GM23338 (cell line): ENCODE results near the gene EIF4G3. TPM values are rescaled to one million over a fixed set of nuclear protein-coding genes. Genes with fewer than 3 reads are reported as not detected.

Source experiments
- ATAC-seq: fragments of 200-7000 bp; cut with Tn5 transposase; 3 replicates; pipeline ENCODE4 v1.9.1; 2020
- DNase-seq: peaks from one replicate; pipeline ENCODE4 v3.0.0-alpha.2; 2015; ENCODE audit warnings: low spot score
- H2AFZ ChIP-seq: fragments of 200-600 bp; sonication (generic); 2 replicates; pipeline ENCODE4 v1.8.0; 2016; ENCODE audit warnings: antibody characterized with exemption, mild to moderate bottlenecking, moderate library complexity
- H3F3A ChIP-seq: fragments of 200-600 bp; sonication (generic); replicated peaks from 2 replicates; pipeline ENCODE4 v1.8.0; 2017; ENCODE audit warnings: antibody characterized with exemption, mixed run types, low read depth
- H3K27ac ChIP-seq: fragments of 200-600 bp; sonication (generic); 2 replicates; pipeline ENCODE4 v1.6.1; 2016; ENCODE audit warnings: low read depth
- H3K27me3 ChIP-seq: fragments of 200-600 bp; sonication (generic); 2 replicates; pipeline ENCODE4 v1.8.0; 2016; ENCODE audit warnings: mild to moderate bottlenecking, mixed run types, moderate library complexity; ENCODE audit not compliant: insufficient read depth
- H3K36me3 ChIP-seq: fragments of 200-600 bp; sonication (generic); 2 replicates; pipeline ENCODE4 v1.8.0; 2016; ENCODE audit warnings: mild to moderate bottlenecking; ENCODE audit not compliant: insufficient read depth
- H3K4me1 ChIP-seq: fragments of 200-600 bp; sonication (generic); 2 replicates; pipeline ENCODE4 v1.8.0; 2016; ENCODE audit warnings: mild to moderate bottlenecking, moderate library complexity; ENCODE audit not compliant: insufficient read depth
- H3K4me2 ChIP-seq: fragments of 200-600 bp; sonication (generic); 2 replicates; pipeline ENCODE4 v1.7.1; 2017; ENCODE audit warnings: mixed run types
- H3K4me3 ChIP-seq: fragments of 200-600 bp; sonication (generic); 2 replicates; pipeline ENCODE4 v1.6.1; 2016; ENCODE audit warnings: mixed run types
- H3K79me2 ChIP-seq: fragments of 200-600 bp; sonication (generic); replicated peaks from 2 replicates; pipeline ENCODE4 v1.8.0; 2017; ENCODE audit warnings: mild to moderate bottlenecking; ENCODE audit not compliant: insufficient read depth
- H3K9me2 ChIP-seq: fragments of 200-600 bp; sonication (generic); 2 replicates; pipeline ENCODE4 v1.8.0; 2017; ENCODE audit not compliant: insufficient read depth
- H4K20me1 ChIP-seq: fragments of 200-600 bp; sonication (generic); replicated peaks from 2 replicates; pipeline ENCODE4 v1.8.0; 2017; ENCODE audit warnings: mild to moderate bottlenecking; ENCODE audit not compliant: insufficient read depth
- H3K27ac Mint-ChIP-seq: 2 replicates; pipeline ENCODE4 v1.8.0; 2020; ENCODE audit warnings: inconsistent platforms, mild to moderate bottlenecking, moderate library complexity, mixed read lengths
- H3K27me3 Mint-ChIP-seq: 3 replicates; pipeline ENCODE4 v1.8.0; 2022; ENCODE audit warnings: low read depth, mild to moderate bottlenecking, moderate library complexity, mixed read lengths, inconsistent platforms; ENCODE audit not compliant: insufficient read depth, poor library complexity
- H3K36me3 Mint-ChIP-seq: 3 replicates; pipeline ENCODE4 v1.8.0; 2021; ENCODE audit warnings: low read depth, mild to moderate bottlenecking, inconsistent platforms, moderate library complexity, mixed read lengths
- H3K4me1 Mint-ChIP-seq: 3 replicates; pipeline ENCODE4 v1.8.0; 2020; ENCODE audit warnings: mild to moderate bottlenecking, inconsistent platforms, mixed read lengths
- H3K4me3 Mint-ChIP-seq: 3 replicates; pipeline ENCODE4 v1.8.0; 2021; ENCODE audit warnings: moderate library complexity, mild to moderate bottlenecking, inconsistent platforms, mixed read lengths
- H3K9me3 Mint-ChIP-seq: 3 replicates; pipeline ENCODE4 v1.8.0; 2020; ENCODE audit warnings: moderate library complexity, mild to moderate bottlenecking, inconsistent platforms, mixed read lengths
- CREB1 ChIP-seq: fragments of 250-450 bp; sonication (Bioruptor Pico); IDR thresholded peaks from 2 replicates; pipeline ENCODE4 v1.5.0; 2020; ENCODE audit warnings: low read depth, mild to moderate bottlenecking, moderate library complexity
- ETS1 ChIP-seq: IDR thresholded peaks from 2 replicates; pipeline ENCODE4 v1.6.1; 2016; ENCODE audit warnings: antibody characterized with exemption
- EZH2 ChIP-seq: fragments of 200-600 bp; sonication (generic); IDR thresholded peaks from one replicate; pipeline ENCODE4 v1.8.0; 2017; ENCODE audit warnings: antibody characterized with exemption, mild to moderate bottlenecking, low read depth; ENCODE audit not compliant: unreplicated experiment
- JUNB ChIP-seq: IDR thresholded peaks from one replicate; pipeline ENCODE4 v1.6.1; 2016; ENCODE audit warnings: antibody characterized with exemption; ENCODE audit not compliant: unreplicated experiment
- POLR2AphosphoS5 ChIP-seq: IDR thresholded peaks from 2 replicates; pipeline ENCODE4 v1.6.1; 2016; ENCODE audit warnings: antibody characterized with exemption, low read depth
- REST ChIP-seq: IDR thresholded peaks from one replicate; pipeline ENCODE4 v1.6.1; 2018; ENCODE audit warnings: antibody characterized with exemption; ENCODE audit not compliant: unreplicated experiment
- STAT1 ChIP-seq: IDR thresholded peaks from one replicate; pipeline ENCODE4 v1.6.1; 2016; ENCODE audit warnings: antibody characterized with exemption; ENCODE audit not compliant: unreplicated experiment
- ZNF114 ChIP-seq: fragments of 250-450 bp; sonication (Bioruptor Pico); IDR thresholded peaks from 2 replicates; pipeline ENCODE4 v1.5.0; 2020; ENCODE audit warnings: mild to moderate bottlenecking, moderate library complexity
- ZNF331 ChIP-seq: fragments of 250-450 bp; sonication (Bioruptor Pico); IDR thresholded peaks from 2 replicates; pipeline ENCODE4 v1.5.0; 2020; ENCODE audit warnings: low read depth, mild to moderate bottlenecking, moderate library complexity
- polyA plus RNA-seq: library from polyadenylated mRNA; unstranded; fragments of >200 nt; fragmentation: Nextera tagmentation; extraction: Ambion mirVana; gene quantifications from 2 replicates; pipeline ENCODE4 v1.2.1, GENCODE V29; 2016
- total RNA-seq: library from RNA; depleted of rRNA; stranded (reverse); fragments of >200 nt; shearing (Covaris generic); gene quantifications from 2 replicates; pipeline ENCODE4 v1.2.3, GENCODE V29; 2014

Gene EIF4G3
- total and polyA plus RNA-seq, 2 experiments from 2014 or later, result 37.9 to 68.1 TPM

- no peak overlapping the region for H3K4me3 Mint-ChIP-seq
- DNase-seq (no peak), ATAC-seq (no peak)
- H2AFZ ChIP-seq, result no peak overlapping the region
- H3K4me1 Mint-ChIP-seq, result peaks cover 2% of the 10 kb centered on the region
- TF ChIP-seq EZH2 (no peak), JUNB (no peak), ZNF331 (CRISPR knock-in tag) (no peak), REST (no peak)
- H3K36me3 Mint-ChIP-seq, result peaks cover 32% of the 10 kb centered on the region
- peaks cover 8% of the 10 kb centered on the region; the same call in 2 of the 3 replicates for H3K9me3 Mint-ChIP-seq
- H3K4me2 ChIP-seq, result no peak overlapping the region
- H3K9me2 ChIP-seq, result no peaks in the 10 kb centered on the region
- no peaks in the 10 kb centered on the region for H3F3A ChIP-seq
- H3K79me2 ChIP-seq, result peaks cover 81% of the 10 kb centered on the region
- H3K27me3 Mint-ChIP-seq, result peaks cover 1% of the 10 kb centered on the region
- H3K4me3 ChIP-seq, result no peak overlapping the region
- peaks cover 4% of the 10 kb centered on the region; the same call in 1 of the 2 replicates for H3K36me3 ChIP-seq
- no peaks in the 10 kb centered on the region for H3K4me1 ChIP-seq
- H3K27ac ChIP-seq, result no peak overlapping the region
- no peak overlapping the region for H3K27ac Mint-ChIP-seq
- H4K20me1 ChIP-seq, result peaks cover 28% of the 10 kb centered on the region; the same call in 1 of the 2 replicates
- no peaks in the 10 kb centered on the region for H3K27me3 ChIP-seq
These were observed 141.7 kb downstream of the EIF4G3 start for GRCh38 chr1:21034725-21035628.

- peaks cover 4% of the 10 kb centered on the region; the same call in 1 of the 2 replicates for H3K36me3 ChIP-seq
- H3K4me1 ChIP-seq, result no peaks in the 10 kb centered on the region
- no peaks in the 10 kb centered on the region for H3F3A ChIP-seq
- DNase-seq (no peak), ATAC-seq (no peak)
- no peaks in the 10 kb centered on the region; the same call in 2 of the 3 replicates for H3K4me1 Mint-ChIP-seq
- no peak overlapping the region for H3K27ac ChIP-seq
- TF ChIP-seq CREB1 (CRISPR knock-in tag) (no peak), REST (no peak), STAT1 (no peak), ZNF114 (CRISPR knock-in tag) (no peak), ETS1 (no peak), POLR2AphosphoS5 (no peak)
- H3K27me3 Mint-ChIP-seq, result peaks cover 1% of the 10 kb centered on the region
- no peak overlapping the region for H2AFZ ChIP-seq
- H3K9me3 Mint-ChIP-seq, result peaks cover 8% of the 10 kb centered on the region; the same call in 2 of the 3 replicates
- peaks cover 12% of the 10 kb centered on the region for H4K20me1 ChIP-seq
- no peaks in the 10 kb centered on the region for H3K27me3 ChIP-seq
- no peak overlapping the region for H3K4me3 ChIP-seq
- no peak overlapping the region for H3K4me3 Mint-ChIP-seq
- no peak overlapping the region for H3K27ac Mint-ChIP-seq
- peaks cover 41% of the 10 kb centered on the region for H3K36me3 Mint-ChIP-seq
- H3K79me2 ChIP-seq, result peaks cover 78% of the 10 kb centered on the region
- no peaks in the 10 kb centered on the region for H3K9me2 ChIP-seq
- H3K4me2 ChIP-seq, result no peak overlapping the region
These were observed 144.0 kb downstream of the EIF4G3 start for GRCh38 chr1:21032741-21033140.
